ENCODE measurements around the gene FLCN.

Gene FLCN

DNA sequence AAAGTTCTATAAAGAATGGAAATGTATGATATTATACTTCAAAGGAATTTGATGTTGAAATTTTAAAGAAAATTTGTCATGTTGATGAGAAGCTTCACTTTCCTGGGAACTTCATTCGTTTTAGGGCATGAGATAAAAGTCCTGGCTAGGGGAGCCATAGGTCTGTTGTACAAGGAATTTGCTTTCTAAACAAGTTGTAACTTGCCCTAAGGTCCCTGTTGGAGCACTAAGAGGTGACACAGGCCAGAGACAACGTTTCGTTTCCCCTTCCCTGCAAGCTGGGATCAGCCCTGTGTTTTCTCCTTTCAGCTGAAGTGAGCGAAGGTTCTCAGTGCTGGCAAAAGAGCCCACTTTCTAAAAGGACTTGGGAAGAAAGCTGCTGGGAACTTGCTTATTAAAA is 47.4 kb downstream of the FLCN start:
- Histone ChIP-seq H3K9ac (ENCODE audit: low read length) (no peak overlapping the region), H3K9me2 (replicated peaks; ENCODE audit: insufficient read depth, low read length) (no peaks in the 10 kb centered on the region), H3K27ac (ENCODE audit: low read length) (no peak overlapping the region), H3K27me3 (replicated peaks; ENCODE audit: insufficient read depth, low read length) (no peaks in the 10 kb centered on the region), H2AFZ (ENCODE audit: low read length) (no peak overlapping the region), H3K79me2 (ENCODE audit: low read length) (no peaks in the 10 kb centered on the region), H3F3A (ENCODE audit: insufficient read depth, low read length) (no peaks in the 10 kb centered on the region), H3K4me1 (ENCODE audit: low read length) (0 out of 2 replicates have a peak, but pooled peaks cover 3% of the 10 kb centered on the region), H3K9me3 (replicated peaks; ENCODE audit: insufficient read depth, low read length) (no peaks in the 10 kb centered on the region), H4K20me1 (ENCODE audit: insufficient read depth, low read length) (no peaks in the 10 kb centered on the region), H3K4me3 (ENCODE audit: low read length) (no peak overlapping the region), H3K36me3 (replicated peaks; ENCODE audit: insufficient read depth, low read length) (0 out of 2 replicates have a peak, but pooled peaks cover 3% of the 10 kb centered on the region), H3K4me2 (ENCODE audit: low read depth, low read length) (no peak overlapping the region)
- no peak for TF ChIP-seq EZH2 (optimal IDR thresholded peaks at IDR 0.05; ENCODE audit: low read depth, low read length)
- TF ChIP-seq, protein P1, sequence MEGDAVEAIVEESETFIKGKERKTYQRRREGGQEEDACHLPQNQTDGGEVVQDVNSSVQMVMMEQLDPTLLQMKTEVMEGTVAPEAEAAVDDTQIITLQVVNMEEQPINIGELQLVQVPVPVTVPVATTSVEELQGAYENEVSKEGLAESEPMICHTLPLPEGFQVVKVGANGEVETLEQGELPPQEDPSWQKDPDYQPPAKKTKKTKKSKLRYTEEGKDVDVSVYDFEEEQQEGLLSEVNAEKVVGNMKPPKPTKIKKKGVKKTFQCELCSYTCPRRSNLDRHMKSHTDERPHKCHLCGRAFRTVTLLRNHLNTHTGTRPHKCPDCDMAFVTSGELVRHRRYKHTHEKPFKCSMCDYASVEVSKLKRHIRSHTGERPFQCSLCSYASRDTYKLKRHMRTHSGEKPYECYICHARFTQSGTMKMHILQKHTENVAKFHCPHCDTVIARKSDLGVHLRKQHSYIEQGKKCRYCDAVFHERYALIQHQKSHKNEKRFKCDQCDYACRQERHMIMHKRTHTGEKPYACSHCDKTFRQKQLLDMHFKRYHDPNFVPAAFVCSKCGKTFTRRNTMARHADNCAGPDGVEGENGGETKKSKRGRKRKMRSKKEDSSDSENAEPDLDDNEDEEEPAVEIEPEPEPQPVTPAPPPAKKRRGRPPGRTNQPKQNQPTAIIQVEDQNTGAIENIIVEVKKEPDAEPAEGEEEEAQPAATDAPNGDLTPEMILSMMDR (IDR thresholded peaks at IDR 0.05; ENCODE audit: low read length), result no peak
- no peak for TF ChIP-seq EZH2phosphoT487 (IDR thresholded peaks at IDR 0.05; ENCODE audit: low read length)
- no peak for DNase-seq

DNA sequence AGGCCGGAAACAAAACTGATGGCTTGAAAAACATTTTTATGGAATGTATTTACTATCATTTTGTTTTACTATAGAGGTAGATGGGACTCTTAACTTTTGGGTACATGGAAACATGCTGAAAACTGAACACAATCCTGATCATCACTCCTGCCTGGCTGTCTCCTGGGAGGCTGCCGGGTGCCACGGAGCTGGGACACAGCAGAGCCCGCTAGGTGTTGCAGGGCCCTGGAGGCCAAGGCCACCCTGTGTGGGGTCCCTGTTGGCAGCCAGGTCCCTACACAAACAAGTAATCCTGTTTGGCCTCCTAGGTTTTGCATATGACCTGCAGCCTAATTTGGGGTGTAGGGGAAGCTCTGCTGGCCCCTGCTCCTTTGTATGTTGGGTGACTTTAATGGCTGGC is 48.4 kb downstream of the FLCN start:
- Histone ChIP-seq H3K36me3 (replicated peaks; ENCODE audit: insufficient read depth, low read length) (0 out of 2 replicates have a peak, but pooled peaks cover 3% of the 10 kb centered on the region), H3F3A (ENCODE audit: insufficient read depth, low read length) (no peaks in the 10 kb centered on the region), H3K9me3 (replicated peaks; ENCODE audit: insufficient read depth, low read length) (no peaks in the 10 kb centered on the region), H3K9ac (ENCODE audit: low read length) (no peak overlapping the region), H3K27ac (ENCODE audit: low read length) (no peak overlapping the region), H3K4me2 (ENCODE audit: low read depth, low read length) (no peak overlapping the region), H3K27me3 (replicated peaks; ENCODE audit: insufficient read depth, low read length) (no peaks in the 10 kb centered on the region), H3K4me1 (ENCODE audit: low read length) (0 out of 2 replicates have a peak, but pooled peaks cover 3% of the 10 kb centered on the region), H4K20me1 (ENCODE audit: insufficient read depth, low read length) (no peaks in the 10 kb centered on the region), H3K9me2 (replicated peaks; ENCODE audit: insufficient read depth, low read length) (no peaks in the 10 kb centered on the region), H3K79me2 (ENCODE audit: low read length) (no peaks in the 10 kb centered on the region), H2AFZ (ENCODE audit: low read length) (no peak overlapping the region), H3K4me3 (ENCODE audit: low read length) (no peak overlapping the region)
- no peak for DNase-seq
- no peak for TF ChIP-seq EZH2 (optimal IDR thresholded peaks at IDR 0.05; ENCODE audit: low read depth, low read length)
- TF ChIP-seq, protein P1 (IDR thresholded peaks at IDR 0.05; ENCODE audit: low read length), result no peak
- no peak for TF ChIP-seq EZH2phosphoT487 (IDR thresholded peaks at IDR 0.05; ENCODE audit: low read length)

DNA sequence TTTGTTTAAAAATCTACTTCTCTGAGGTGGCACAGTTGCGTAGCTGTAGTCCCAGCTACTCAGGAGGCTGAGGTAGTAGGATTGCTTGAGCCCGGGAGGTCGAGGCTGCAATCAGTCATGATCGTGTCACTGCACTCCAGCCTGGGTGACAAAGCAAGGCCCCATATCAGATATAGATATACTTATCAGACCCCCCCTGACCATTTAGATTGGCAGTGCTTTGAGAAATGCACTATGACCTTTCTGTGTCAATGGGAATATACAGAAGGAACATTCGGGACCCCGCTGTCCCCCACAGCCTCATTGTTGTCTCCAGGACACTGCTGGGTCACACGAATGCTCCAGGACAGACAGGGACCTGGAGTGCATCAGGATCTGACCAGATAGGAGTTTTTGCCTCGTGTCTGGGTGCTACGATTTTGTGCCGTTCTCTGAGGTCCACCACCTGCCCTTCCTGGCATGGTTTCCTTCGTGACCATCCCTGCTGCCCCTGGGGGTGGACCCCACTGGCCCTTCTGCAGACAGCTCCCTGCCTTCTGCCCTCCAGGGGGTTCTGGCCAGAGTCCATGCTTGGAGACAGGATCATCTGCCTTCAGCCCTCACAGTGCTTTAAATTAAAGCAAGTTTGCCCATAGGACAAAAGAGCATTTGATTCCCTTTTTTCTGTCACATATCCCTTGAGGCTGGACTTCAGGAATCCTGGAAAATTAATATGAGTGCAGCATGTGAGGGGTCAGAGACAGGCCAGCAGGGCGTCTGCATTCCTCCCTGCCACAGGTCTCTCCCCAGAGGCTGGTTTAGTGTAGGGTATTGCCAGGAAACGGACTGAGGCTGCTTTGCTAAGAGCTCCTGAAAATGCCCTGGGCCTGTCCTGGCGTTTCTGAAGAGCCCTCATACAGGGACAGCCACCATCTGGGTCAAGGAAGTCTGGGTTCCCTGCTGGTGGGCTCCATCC is 50.1 kb downstream of the FLCN start:
- Histone ChIP-seq H3F3A (ENCODE audit: insufficient read depth, low read length) (no peaks in the 10 kb centered on the region), H3K79me2 (ENCODE audit: low read length) (no peaks in the 10 kb centered on the region), H3K9me3 (replicated peaks; ENCODE audit: insufficient read depth, low read length) (no peaks in the 10 kb centered on the region), H3K4me3 (ENCODE audit: low read length) (no peak overlapping the region), H3K4me2 (ENCODE audit: low read depth, low read length) (no peak overlapping the region), H3K4me1 (ENCODE audit: low read length) (0 out of 2 replicates have a peak, but pooled peaks cover under 1% of the 10 kb centered on the region), H3K27ac (ENCODE audit: low read length) (no peak overlapping the region), H3K9ac (ENCODE audit: low read length) (no peak overlapping the region), H3K36me3 (replicated peaks; ENCODE audit: insufficient read depth, low read length) (0 out of 2 replicates have a peak, but pooled peaks cover 3% of the 10 kb centered on the region), H3K27me3 (replicated peaks; ENCODE audit: insufficient read depth, low read length) (no peaks in the 10 kb centered on the region), H3K9me2 (replicated peaks; ENCODE audit: insufficient read depth, low read length) (no peaks in the 10 kb centered on the region), H2AFZ (ENCODE audit: low read length) (no peak overlapping the region), H4K20me1 (ENCODE audit: insufficient read depth, low read length) (no peaks in the 10 kb centered on the region)
- no peak for DNase-seq
- TF ChIP-seq EZH2phosphoT487 (IDR thresholded peaks at IDR 0.05; ENCODE audit: low read length) (no peak), EZH2 (optimal IDR thresholded peaks at IDR 0.05; ENCODE audit: low read depth, low read length) (no peak)
- TF ChIP-seq, protein P1 (IDR thresholded peaks at IDR 0.05; ENCODE audit: low read length), result no peak

Measured in MM.1S (cell line).